ENCODE measurements around the gene LHPP.

DNA sequence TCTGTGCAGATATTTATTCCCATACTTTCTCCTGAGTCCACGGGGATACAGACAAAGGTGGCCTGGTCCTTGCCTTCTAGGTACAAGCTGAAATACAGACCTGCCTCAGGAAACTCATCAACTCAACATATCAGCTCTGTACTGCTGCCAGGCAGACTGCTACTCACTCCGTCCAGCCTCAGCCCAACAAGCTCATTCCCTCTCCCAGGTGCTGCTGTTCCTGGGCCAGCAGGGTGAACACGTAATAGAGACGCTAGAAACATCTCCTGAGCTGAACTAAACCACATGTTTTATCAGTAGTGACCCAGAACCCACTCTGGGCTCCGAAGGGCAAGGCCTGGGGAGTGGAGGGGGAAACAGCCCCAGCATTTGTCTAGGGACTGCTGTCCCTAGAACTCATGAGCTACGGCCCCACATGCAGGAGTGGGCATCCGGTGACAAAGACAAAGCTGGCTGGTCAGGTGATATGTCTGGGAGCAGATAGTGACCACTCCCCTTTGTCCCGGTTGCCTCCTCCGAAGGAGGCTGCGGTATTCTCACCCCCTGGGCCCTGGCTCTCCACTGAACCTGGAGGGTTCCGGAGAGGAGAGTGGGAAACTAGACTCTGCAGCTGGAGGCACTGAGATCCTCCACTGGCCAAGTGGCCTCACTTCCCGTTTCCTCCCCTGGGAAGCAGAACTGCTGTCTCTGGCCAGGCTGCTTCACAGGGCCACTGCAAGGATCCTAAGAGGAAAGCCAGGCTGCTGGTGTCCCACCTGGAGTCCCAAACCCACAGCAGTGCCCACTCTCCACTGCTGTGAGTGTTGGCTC is 166.4 kb downstream of the LHPP start:
- TF ChIP-seq, protein P1, sequence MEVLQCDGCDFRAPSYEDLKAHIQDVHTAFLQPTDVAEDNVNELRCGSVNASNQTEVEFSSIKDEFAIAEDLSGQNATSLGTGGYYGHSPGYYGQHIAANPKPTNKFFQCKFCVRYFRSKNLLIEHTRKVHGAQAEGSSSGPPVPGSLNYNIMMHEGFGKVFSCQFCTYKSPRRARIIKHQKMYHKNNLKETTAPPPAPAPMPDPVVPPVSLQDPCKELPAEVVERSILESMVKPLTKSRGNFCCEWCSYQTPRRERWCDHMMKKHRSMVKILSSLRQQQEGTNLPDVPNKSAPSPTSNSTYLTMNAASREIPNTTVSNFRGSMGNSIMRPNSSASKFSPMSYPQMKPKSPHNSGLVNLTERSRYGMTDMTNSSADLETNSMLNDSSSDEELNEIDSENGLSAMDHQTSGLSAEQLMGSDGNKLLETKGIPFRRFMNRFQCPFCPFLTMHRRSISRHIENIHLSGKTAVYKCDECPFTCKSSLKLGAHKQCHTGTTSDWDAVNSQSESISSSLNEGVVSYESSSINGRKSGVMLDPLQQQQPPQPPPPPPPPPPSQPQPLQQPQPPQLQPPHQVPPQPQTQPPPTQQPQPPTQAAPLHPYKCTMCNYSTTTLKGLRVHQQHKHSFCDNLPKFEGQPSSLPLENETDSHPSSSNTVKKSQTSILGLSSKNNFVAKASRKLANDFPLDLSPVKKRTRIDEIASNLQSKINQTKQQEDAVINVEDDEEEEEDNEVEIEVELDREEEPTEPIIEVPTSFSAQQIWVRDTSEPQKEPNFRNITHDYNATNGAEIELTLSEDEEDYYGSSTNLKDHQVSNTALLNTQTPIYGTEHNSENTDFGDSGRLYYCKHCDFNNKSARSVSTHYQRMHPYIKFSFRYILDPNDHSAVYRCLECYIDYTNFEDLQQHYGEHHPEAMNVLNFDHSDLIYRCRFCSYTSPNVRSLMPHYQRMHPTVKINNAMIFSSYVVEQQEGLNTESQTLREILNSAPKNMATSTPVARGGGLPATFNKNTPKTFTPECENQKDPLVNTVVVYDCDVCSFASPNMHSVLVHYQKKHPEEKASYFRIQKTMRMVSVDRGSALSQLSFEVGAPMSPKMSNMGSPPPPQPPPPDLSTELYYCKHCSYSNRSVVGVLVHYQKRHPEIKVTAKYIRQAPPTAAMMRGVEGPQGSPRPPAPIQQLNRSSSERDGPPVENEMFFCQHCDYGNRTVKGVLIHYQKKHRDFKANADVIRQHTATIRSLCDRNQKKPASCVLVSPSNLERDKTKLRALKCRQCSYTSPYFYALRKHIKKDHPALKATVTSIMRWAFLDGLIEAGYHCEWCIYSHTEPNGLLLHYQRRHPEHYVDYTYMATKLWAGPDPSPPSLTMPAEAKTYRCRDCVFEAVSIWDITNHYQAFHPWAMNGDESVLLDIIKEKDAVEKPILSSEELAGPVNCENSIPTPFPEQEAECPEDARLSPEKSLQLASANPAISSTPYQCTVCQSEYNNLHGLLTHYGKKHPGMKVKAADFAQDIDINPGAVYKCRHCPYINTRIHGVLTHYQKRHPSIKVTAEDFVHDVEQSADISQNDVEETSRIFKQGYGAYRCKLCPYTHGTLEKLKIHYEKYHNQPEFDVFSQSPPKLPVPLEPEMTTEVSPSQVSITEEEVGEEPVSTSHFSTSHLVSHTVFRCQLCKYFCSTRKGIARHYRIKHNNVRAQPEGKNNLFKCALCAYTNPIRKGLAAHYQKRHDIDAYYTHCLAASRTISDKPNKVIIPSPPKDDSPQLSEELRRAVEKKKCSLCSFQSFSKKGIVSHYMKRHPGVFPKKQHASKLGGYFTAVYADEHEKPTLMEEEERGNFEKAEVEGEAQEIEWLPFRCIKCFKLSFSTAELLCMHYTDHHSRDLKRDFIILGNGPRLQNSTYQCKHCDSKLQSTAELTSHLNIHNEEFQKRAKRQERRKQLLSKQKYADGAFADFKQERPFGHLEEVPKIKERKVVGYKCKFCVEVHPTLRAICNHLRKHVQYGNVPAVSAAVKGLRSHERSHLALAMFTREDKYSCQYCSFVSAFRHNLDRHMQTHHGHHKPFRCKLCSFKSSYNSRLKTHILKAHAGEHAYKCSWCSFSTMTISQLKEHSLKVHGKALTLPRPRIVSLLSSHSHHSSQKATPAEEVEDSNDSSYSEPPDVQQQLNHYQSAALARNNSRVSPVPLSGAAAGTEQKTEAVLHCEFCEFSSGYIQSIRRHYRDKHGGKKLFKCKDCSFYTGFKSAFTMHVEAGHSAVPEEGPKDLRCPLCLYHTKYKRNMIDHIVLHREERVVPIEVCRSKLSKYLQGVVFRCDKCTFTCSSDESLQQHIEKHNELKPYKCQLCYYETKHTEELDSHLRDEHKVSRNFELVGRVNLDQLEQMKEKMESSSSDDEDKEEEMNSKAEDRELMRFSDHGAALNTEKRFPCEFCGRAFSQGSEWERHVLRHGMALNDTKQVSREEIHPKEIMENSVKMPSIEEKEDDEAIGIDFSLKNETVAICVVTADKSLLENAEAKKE (CRISPR knock-in tag; IDR thresholded peaks at IDR 0.05): no peak
- TF ChIP-seq CTCF (conservative IDR thresholded peaks at IDR 0.05; ENCODE audit: low read depth in 2 of 2) (no peak), EZH2 (IDR thresholded peaks at IDR 0.05; ENCODE audit: low read depth, unreplicated experiment) (no peak), NANOG (IDR thresholded peaks at IDR 0.05; ENCODE audit: borderline replicate concordance) (no peak)

All from GM23338 (cell line).